T-helper 1 cell treated with Interleukin-12 subunit alpha and Interleukin-12 subunit beta and Interleukin-4 antibody, amounts not matched to agents 30 ng/mL and 1 ng/mL, for 36 hours (primary cell): Measurements from ENCODE around the gene RNASE13. TPM values are rescaled to one million over a fixed set of nuclear protein-coding genes. Genes with fewer than 3 reads are reported as not detected.

Source experiments
- intact Hi-C: fragments of 100-400 bp; cut with micrococcal nuclease; formaldehyde crosslinking; loops from one replicate; pipeline ENCODE4 v1.15.1; 2024
- total RNA-seq: library from RNA; stranded (reverse); gene quantifications from 2 replicates; pipeline ENCODE4 v1.2.3, GENCODE V29; 2022

Gene RNASE13
- total RNA-seq, 1 donor from 2014 or later: not detected

GRCh38 chr14:21068521-21069387 is 34.1 kb upstream of the RNASE13 start:
- intact Hi-C loops: loop anchor here (1.0 kb wide), 2 partner anchors 24 to 39 kb away; no protein-coding TSS in a partner anchor

- intact Hi-C loops: no loop called here
Measured at GRCh38 chr14:21066882-21067502, 32.4 kb upstream of the RNASE13 start.

GRCh38 chr14:21063479-21063878 is 28.9 kb upstream of the RNASE13 start:
- intact Hi-C loops: no loop called here

GRCh38 chr14:21061347-21061668 is 26.7 kb upstream of the RNASE13 start:
- intact Hi-C loops: no loop called here

- intact Hi-C loops: no loop called here
Measured at GRCh38 chr14:21060614-21061346, 26.2 kb upstream of the RNASE13 start.

GRCh38 chr14:21059842-21060613 is 25.4 kb upstream of the RNASE13 start:
- intact Hi-C loops: no loop called here

- intact Hi-C loops: no loop called here
Measured at GRCh38 chr14:21058903-21059302, 24.3 kb upstream of the RNASE13 start.

GRCh38 chr14:21057803-21058675 is 23.4 kb upstream of the RNASE13 start, which contains the start of gene RNASE8:
RNASE8 (plus strand) TSS chr14:21057822; CDS start chr14:21057893, 71 bp downstream.
- intact Hi-C loops: no loop called here

GRCh38 chr14:21056520-21057163 is 22.0 kb upstream of the RNASE13 start:
- intact Hi-C loops: no loop called here

- intact Hi-C loops: no loop called here
Measured at GRCh38 chr14:21055432-21056117, 21.0 kb upstream of the RNASE13 start.

GRCh38 chr14:21054768-21055145 is 20.1 kb upstream of the RNASE13 start:
- intact Hi-C loops: no loop called here

- intact Hi-C loops: no loop called here
Measured at GRCh38 chr14:21054123-21054767, 19.6 kb upstream of the RNASE13 start.

GRCh38 chr14:21053184-21054122 is 18.8 kb upstream of the RNASE13 start:
- intact Hi-C loops: no loop called here

- intact Hi-C loops: no loop called here
Measured at GRCh38 chr14:21050597-21050996, 16.0 kb upstream of the RNASE13 start.

GRCh38 chr14:21049271-21049673 is 14.7 kb upstream of the RNASE13 start:
- intact Hi-C loops: no loop called here

GRCh38 chr14:21048638-21049037 is 14.0 kb upstream of the RNASE13 start:
- intact Hi-C loops: no loop called here

- intact Hi-C loops: no loop called here
Measured at GRCh38 chr14:21047378-21047781, 12.8 kb upstream of the RNASE13 start.
